ENCODE data around the gene SET.
A peak's percentile ranks its signal among the peaks of the same experiment; 100 is the strongest.

The SET gene

DNA sequence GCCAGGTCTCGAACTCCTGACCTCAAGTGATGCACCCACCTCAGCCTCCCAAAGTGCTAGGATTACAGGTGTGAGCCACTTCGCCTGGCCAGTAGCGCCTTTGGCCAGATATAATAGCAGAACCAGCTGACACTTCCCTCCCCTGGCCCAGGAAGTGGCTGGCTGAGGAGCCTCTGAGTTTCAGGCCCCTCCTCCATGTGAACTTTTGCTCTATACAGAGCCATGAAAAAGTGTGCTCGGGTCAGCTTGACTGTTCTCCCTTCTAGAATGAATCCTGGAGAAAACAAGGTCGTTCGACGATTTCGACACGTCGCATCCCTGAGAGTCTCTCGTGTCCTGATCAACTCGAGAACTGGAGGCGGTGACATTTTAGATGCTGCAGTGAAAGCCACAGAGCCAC lies 43.6 kb downstream of the SET start:
- DNase-seq: no peak

GRCh38 chr9:128733256-128733655 lies 44.2 kb downstream of the SET start:
- DNase-seq: peak; percentile 80 to 83

- DNase-seq: peak in 1 of 2 experiments; percentile 19
These were observed 46.4 kb downstream of the SET start for GRCh38 chr9:128735373-128735772.

- DNase-seq: no peak
These were observed 53.4 kb downstream of the SET start for GRCh38 chr9:128742401-128742800.

DNA sequence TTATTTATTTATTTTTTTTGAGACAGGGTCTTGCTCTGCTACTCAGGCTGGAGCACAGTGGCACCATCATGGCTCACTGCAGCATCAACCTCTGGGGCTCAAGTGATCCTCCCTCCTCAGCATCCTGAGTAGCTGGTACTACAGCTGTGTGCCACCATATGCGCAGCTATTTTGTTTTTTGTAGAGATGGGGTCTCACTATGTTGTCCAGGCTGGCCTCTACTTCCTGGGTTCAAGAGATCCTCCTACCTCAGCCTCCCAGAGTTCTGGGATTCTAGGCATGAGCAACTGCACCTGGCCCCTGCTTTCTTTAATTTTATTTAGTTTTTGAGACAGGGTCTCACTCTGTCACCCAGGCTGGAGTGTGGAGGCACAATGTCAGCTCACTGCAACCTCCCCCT lies 54.4 kb downstream of the SET start:
- no peak for DNase-seq

Data from NCI-H2081 (cell line).